GM19238 (cell line): ENCODE results near the gene PLAC9.
"Not testable (repeated sequence)": the region's sequence is repeated elsewhere in the genome, so short reads cannot be mapped to it uniquely, and the experiment has no call there.

Experiments used
- DNase-seq: peaks from one replicate; pipeline ENCODE4 v3.0.0; 2011; ENCODE audit warnings: low spot score; ENCODE audit not compliant: insufficient read length

The PLAC9 gene

GRCh38 chr10:80139265-80139664 lies 6.7 kb downstream of the PLAC9 start:
- DNase-seq, result no peak

DNA sequence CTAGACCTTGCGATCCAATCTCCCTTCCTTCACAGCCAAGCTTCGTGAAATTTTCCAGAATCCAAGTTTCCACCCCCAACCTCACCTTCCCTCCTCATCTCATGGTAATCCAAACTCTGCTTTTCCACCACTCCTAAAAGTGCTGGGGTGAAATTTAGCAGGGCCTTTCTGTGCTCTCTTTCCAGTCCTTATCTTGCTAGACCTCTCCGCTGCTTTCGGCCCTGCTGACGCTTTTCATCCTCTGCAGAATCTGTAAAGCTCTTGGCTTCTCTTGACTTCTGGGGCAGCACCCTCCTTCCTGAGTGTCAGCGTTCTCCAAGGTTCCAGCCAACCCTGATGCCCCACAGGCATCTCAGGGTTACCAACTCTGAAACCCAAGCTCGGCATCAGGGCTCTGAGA lies 7.7 kb downstream of the PLAC9 start:
- no peak for DNase-seq

DNA sequence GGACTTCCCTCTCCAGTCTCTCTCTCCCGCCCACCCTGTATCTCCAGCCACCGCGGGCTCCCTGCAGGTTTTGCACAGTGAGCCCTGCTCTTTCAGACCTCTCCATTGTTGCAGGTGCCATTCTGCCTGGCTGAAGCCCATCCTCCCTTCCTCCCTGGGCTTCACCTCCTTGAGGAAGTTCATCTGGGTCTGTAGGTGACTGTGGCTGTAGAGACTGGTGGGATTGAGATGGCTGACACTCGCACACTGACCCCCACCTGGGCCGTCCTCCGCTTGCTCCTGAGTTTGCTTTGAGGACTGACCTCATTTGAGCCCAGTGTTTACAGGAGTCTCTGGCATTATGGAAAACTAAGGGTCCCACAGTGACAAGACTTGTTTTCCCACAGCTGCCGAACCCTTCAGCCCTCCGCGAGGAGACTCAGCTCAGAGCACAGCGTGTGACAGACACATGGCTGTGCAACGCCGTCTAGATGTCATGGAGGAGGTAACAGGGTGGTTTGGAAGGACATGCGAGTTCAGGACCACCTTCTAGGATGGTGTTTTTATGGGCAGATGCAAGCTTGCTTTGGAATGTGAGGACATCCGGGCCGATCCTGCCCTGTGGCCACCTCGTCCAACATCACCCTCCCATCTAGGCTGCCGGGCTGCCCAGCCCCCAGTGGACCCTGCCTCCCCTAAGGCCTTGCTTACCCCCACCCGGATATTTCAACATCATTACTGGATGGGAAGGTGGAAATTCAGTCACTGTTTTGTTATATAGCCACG lies 9.3 kb downstream of the PLAC9 start:
- no peak for DNase-seq

DNA sequence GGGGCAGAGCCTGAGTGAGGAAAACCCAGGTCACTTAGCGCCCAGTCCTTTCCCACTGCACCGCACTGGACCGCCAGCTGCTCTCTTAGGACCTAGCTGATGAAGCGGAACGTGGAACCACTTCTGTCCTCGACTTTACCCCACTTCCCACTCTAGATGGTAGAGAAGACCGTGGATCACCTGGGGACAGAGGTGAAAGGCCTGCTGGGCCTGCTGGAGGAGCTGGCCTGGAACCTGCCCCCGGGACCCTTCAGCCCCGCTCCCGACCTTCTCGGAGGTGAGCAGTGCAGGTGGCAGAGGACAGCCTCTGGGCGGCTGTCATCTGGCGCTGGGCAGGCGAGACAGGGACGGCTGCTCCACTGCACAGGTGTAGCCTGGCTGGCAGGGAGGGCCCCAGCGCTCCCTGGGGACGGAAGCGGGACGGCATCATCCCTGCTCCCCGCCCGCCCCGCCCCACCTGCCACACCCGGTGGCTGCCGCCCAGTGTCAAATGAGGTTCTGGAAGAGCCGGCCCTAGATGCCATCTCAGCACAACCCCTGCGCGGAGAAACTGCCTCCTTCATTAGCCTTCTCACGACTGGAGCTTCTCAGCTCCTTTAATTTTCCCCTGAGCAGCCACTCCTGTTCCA lies 11.7 kb downstream of the PLAC9 start:
- DNase-seq, result peak; percentile 50

GRCh38 chr10:80144696-80145131 lies 12.2 kb downstream of the PLAC9 start:
- no peak for DNase-seq

- not testable (repeated sequence) for DNase-seq
Observed at GRCh38 chr10:80145406-80146308, 13.1 kb downstream of the PLAC9 start.

GRCh38 chr10:80146918-80147317 lies 14.4 kb downstream of the PLAC9 start:
- no peak for DNase-seq

DNA sequence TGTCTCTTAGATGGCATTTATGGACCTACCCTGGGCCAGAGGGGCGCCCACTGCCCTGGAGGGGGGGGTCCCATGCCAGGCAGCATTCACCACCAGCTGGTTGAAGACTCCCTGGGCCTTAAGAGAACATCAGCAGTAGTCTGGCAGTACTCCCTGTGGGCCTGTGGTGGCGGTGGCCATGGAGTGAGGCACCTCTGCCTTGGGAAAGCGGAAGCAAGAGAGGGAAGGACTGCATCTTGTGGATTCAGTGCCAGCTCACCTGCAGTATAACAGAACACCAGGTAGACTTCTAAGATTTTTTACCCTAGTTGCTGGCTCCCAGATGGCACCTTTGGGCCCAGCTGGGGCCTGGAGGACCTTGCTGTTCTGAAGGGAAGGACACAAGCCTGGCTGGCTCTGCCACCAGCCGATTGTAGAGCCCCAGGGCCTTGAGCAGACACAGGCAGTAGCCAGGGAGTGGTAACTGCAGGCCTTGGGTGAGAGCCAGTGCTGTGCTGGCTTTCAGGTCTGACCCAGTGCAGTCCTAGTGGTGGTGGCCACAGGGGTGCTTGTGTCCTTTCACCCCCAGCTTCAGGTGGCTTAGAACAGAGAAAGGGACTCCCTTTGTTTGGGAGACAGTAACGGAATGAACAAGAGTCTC lies 15.8 kb downstream of the PLAC9 start:
- no peak for DNase-seq

DNA sequence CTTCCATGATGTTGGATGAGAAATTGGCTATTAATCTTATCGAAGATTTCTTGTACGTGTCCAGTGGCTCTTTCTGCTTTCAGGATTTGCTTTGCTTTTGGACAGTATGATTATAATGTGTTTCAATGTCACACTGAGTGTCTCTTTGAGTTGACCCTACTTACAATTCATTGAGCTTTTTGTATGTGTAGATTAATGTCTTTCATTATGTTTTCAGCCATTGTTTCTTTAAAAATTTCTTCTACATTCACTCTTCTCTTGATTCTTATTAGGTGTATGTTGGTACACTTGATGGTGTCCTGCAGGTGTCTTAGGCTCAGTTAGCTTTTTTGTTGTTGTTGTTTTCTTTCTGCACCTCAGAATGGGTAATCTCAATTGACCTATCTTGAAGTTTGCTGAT lies 16.6 kb downstream of the PLAC9 start:
- DNase-seq, result no peak

DNA sequence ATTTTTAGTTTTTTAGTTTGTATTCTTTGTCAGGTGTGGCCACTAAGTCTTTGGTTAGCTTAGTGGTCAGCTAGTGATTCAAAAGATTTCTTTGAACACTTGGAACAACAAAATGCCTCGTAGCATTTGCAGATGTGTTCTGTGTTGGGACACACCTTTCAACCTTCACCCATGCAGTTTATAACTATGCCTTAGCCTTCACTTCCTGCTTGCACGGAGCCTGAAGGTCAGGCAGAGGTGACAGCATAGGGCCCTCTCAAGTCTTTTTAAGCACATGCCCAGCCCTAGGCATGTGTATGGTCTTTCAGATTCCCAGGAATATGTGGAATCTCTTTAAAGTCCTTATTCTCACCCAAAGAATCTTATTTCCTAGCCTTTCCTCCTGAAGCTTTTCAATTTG lies 17.6 kb downstream of the PLAC9 start:
- no peak for DNase-seq

GRCh38 chr10:80152820-80153219 lies 20.3 kb downstream of the PLAC9 start:
- DNase-seq, result no peak

- no peak for DNase-seq
Observed at GRCh38 chr10:80153460-80153859, 20.9 kb downstream of the PLAC9 start.

DNA sequence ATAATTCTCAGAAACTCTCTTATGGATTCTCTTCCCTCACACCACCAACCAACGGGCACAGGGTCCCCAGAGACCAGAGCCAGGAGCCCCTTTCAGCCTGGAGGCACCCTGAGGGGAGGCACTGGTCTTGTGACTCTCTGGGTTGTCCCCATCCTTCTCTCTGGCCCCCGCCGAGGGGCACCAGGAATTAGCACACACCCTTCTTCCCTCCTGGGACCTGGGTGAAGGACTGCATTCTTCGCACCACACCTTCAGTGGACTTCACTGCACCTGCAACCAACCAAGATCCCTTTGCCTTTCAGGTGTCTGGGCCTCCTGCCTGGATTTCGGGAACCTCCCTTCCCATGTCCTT lies 22.1 kb downstream of the PLAC9 start:
- no peak for DNase-seq

DNA sequence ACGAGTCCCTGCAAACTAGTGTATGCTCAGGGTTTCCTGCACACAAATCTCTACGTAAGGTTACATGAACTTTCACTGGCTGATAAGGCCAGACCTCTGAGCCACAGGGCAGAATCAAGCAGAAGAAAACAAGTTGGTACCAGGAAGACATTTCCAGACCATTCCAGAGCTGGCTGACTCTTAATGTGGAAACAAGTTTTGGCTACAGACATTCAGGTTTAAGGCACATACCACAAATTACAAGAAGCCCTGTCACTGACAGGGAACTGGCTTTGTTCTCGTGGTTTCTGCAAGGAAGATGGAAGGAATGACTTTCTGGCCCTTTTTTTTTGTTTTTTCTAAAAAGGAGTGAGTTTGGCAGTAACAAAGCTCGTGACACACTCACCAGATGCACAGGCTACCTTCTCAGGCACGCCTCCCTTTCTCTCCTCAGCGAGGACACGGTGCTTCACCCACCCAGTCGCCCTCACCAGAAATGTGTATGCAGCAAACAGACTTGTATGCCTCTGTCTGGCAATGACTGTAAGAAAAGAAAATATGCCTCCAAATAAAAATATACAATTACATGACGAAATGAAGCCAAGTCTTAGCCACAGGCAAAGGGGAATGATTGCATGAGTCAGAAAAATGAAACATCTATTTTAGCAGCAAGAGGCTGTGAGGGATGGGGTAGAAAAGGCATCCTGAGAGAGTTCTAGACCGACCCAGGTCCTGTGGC lies 22.6 kb downstream of the PLAC9 start:
- no peak for DNase-seq

- no peak for DNase-seq
Observed at GRCh38 chr10:80155696-80156215, 23.2 kb downstream of the PLAC9 start.

DNA sequence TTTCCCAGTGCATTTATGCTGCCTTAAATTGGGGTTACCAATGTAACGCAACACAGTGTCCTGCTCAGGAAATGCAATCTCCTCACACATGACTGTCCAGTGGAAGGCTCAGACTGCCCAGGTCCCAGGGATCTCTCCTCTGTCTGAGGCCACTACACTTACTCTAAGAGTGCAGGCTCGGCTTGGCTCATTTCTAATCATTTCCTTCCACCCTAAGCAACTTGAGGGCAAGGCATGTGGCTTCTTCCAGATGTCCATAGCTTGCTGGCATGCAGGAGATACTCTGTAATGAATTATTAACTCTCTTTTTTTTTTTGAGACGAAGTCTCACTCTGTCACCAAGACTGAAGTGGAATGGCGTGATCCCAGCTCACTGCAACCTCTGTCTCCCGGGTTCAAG lies 23.7 kb downstream of the PLAC9 start:
- no peak for DNase-seq

GRCh38 chr10:80157561-80157960 lies 25.0 kb downstream of the PLAC9 start:
- DNase-seq, result no peak

DNA sequence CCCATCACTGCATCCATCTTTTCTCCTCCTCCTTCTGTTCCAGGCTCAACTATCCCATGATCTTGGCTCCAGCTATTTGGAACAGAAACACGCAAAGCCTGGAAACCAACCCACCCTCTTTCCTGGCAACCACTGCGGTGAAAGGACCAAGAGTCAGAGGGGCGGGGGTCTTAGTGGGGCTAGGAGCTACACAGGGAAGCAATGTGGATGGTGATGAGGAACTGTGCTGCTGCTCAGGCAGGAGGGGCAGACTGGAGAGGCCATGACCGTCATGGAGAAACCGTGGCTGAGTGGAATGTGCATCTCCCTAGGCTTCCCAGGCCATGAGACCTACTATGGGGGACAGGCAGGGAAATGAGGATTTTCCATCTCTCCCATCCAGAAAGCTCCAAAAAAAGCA lies 25.6 kb downstream of the PLAC9 start:
- DNase-seq, result no peak

DNA sequence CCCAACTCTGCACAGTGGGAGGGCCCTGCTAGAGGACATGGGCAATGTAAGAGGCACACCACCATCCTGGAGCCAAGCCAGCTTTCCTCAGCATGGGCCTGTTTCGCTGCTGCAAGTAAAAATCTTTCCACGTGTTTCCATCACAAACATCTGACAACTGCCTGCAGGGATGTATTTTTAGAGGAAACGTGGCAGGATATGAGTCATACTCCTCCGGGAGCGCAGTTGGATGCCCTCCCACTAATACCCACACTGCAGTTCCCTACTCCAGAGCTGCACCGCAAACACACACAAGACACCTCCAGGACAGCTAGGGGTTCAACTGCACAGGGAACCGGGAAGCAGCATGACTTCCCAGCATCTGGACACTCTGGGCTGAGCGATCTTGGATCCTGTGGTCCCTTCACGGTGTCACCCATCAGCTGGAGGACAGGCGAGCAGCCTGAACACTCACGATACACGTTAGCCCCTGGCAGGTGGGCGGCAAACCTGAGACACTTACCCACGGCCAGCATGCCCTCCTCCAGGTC lies 26.1 kb downstream of the PLAC9 start:
- DNase-seq, result no peak

- no peak for DNase-seq
Observed at GRCh38 chr10:80159166-80159873, 26.8 kb downstream of the PLAC9 start.
